Neutrophil (primary cell): ENCODE measurements around the gene RBMS1.

Experiments
- H3K27ac ChIP-seq: fragments of 200-600 bp; sonication (generic); 2 replicates; pipeline ENCODE4 v1.5.1; 2016; ENCODE audit warnings: mild to moderate bottlenecking, moderate library complexity
- H3K27me3 ChIP-seq: fragments of 200-600 bp; sonication (generic); 2 replicates; pipeline ENCODE4 v1.6.0; 2016; ENCODE audit warnings: mild to moderate bottlenecking
- H3K36me3 ChIP-seq: fragments of 200-600 bp; sonication (generic); 2 replicates; pipeline ENCODE4 v1.5.1; 2017
- H3K4me1 ChIP-seq, 2 experiments: fragments of 200-600 bp in 1 of 2; sonication (generic) in 1 of 2; 1 replicate in 1 of 2; 2 replicates in 1 of 2; pipeline versions ENCODE4 v1.5.1 to v1.6.1; 2013 to 2016; ENCODE audit warnings: low read depth in 1 of 2, low read length in 1 of 2, mild to moderate bottlenecking in 1 of 2, moderate library complexity in 1 of 2; ENCODE audit not compliant: control insufficient read depth in 1 of 2, insufficient read depth in 1 of 2
- H3K4me3 ChIP-seq, 2 experiments: fragments of 200-600 bp in 1 of 2; sonication (generic) in 1 of 2; 1 replicate in 1 of 2; 2 replicates in 1 of 2; pipeline ENCODE4 v1.5.1; 2013 to 2016; ENCODE audit warnings: low read depth in 1 of 2, low read length in 1 of 2, mild to moderate bottlenecking in 1 of 2, moderate library complexity in 1 of 2
- H3K9me3 ChIP-seq: fragments of 200-600 bp; sonication (generic); 2 replicates; pipeline ENCODE4 v1.5.1; 2016
- CTCF ChIP-seq: fragments of 200-600 bp; sonication (generic); IDR thresholded peaks from 2 replicates; pipeline ENCODE4 v1.5.1; 2016; ENCODE audit warnings: antibody characterized with exemption

RBMS1 gene

GRCh38 chr2:160283675-160284074 lies 209.9 kb downstream of the RBMS1 start:
- H3K36me3 ChIP-seq = peaks cover 75% of the 10 kb centered on the region
- no peaks in the 10 kb centered on the region for H3K9me3 ChIP-seq
- no peaks in the 10 kb centered on the region for H3K27me3 ChIP-seq
- peaks cover 26 to 39% of the 10 kb centered on the region in 2 experiments for H3K4me1 ChIP-seq
- H3K4me3 ChIP-seq = no peak overlapping the region
- H3K27ac ChIP-seq = peak overlapping the region; percentile 8
- no peak for TF ChIP-seq CTCF

GRCh38 chr2:160282063-160282580 lies 211.5 kb downstream of the RBMS1 start:
- Histone ChIP-seq H3K27me3 (no peaks in the 10 kb centered on the region), H3K4me3 (no peak overlapping the region), H3K36me3 (peaks cover 80% of the 10 kb centered on the region), H3K9me3 (no peaks in the 10 kb centered on the region), H3K27ac (peak overlapping the region; percentile 73), H3K4me1 (peaks cover 28 to 42% of the 10 kb centered on the region in 2 experiments)
- TF ChIP-seq CTCF = no peak

- peak overlapping the region; percentile 73 for H3K27ac ChIP-seq
- no peaks in the 10 kb centered on the region for H3K27me3 ChIP-seq
These were observed 212.4 kb downstream of the RBMS1 start for GRCh38 chr2:160281213-160281612.

GRCh38 chr2:160279813-160280465 lies 213.7 kb downstream of the RBMS1 start:
- Histone ChIP-seq H3K27me3 (no peaks in the 10 kb centered on the region), H3K4me3 (no peak overlapping the region), H3K27ac (peak overlapping the region; percentile 3), H3K9me3 (no peaks in the 10 kb centered on the region), H3K4me1 (peaks cover 28 to 42% of the 10 kb centered on the region in 2 experiments), H3K36me3 (peaks cover 80% of the 10 kb centered on the region)
- TF ChIP-seq CTCF = no peak

More at GRCh38 chr2:160281213-160281612, 212.4 kb downstream of the RBMS1 start:
- no peaks in the 10 kb centered on the region for H3K9me3 ChIP-seq
- peaks cover 80% of the 10 kb centered on the region for H3K36me3 ChIP-seq
- TF ChIP-seq CTCF = no peak
- H3K4me1 ChIP-seq = peaks cover 28 to 42% of the 10 kb centered on the region in 2 experiments
- H3K4me3 ChIP-seq = no peak overlapping the region

GRCh38 chr2:160278879-160279177 lies 214.8 kb downstream of the RBMS1 start:
- Histone ChIP-seq H3K27ac (peak overlapping the region; percentile 1), H3K9me3 (no peaks in the 10 kb centered on the region), H3K4me3 (no peak overlapping the region), H3K36me3 (peaks cover 78% of the 10 kb centered on the region), H3K27me3 (no peaks in the 10 kb centered on the region), H3K4me1 (peaks cover 28 to 42% of the 10 kb centered on the region in 2 experiments)
- no peak for TF ChIP-seq CTCF
